Astrocyte (in vitro differentiated cells and primary cell): ENCODE results near the gene OSBPL9.

ENCODE experiments used
- EZH2 ChIP-seq: IDR thresholded peaks from 2 replicates; pipeline ENCODE4 v1.6.1; 2012; ENCODE audit warnings: mild to moderate bottlenecking, low read length, inconsistent platforms; ENCODE audit not compliant: insufficient read depth
- TF ChIP-seq, protein P1 (sequence below): IDR thresholded peaks from 2 replicates; pipeline ENCODE4 v1.5.1; 2011; ENCODE audit warnings: low read depth, mild to moderate bottlenecking, inconsistent platforms, low read length, moderate library complexity; ENCODE audit not compliant: insufficient read depth

- TF ChIP-seq, protein P1, sequence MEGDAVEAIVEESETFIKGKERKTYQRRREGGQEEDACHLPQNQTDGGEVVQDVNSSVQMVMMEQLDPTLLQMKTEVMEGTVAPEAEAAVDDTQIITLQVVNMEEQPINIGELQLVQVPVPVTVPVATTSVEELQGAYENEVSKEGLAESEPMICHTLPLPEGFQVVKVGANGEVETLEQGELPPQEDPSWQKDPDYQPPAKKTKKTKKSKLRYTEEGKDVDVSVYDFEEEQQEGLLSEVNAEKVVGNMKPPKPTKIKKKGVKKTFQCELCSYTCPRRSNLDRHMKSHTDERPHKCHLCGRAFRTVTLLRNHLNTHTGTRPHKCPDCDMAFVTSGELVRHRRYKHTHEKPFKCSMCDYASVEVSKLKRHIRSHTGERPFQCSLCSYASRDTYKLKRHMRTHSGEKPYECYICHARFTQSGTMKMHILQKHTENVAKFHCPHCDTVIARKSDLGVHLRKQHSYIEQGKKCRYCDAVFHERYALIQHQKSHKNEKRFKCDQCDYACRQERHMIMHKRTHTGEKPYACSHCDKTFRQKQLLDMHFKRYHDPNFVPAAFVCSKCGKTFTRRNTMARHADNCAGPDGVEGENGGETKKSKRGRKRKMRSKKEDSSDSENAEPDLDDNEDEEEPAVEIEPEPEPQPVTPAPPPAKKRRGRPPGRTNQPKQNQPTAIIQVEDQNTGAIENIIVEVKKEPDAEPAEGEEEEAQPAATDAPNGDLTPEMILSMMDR: no peak
- TF ChIP-seq EZH2: no peak
Measured at GRCh38 chr1:51569284-51570062, 47.4 kb upstream of the OSBPL9 start.
